GM19463 (cell line): ENCODE data around the gene APOF.
"Not testable (repeated sequence)": the region's sequence is repeated elsewhere in the genome, so short reads cannot be mapped to it uniquely, and the experiment has no call there.

ENCODE experiments used
- ATAC-seq: cut with Tn5 transposase; IDR thresholded peaks from one replicate; pipeline ENCODE4 v1.9.1; 2021; ENCODE audit warnings: mild to moderate bottlenecking, moderate library complexity; ENCODE audit not compliant: unreplicated experiment

Gene APOF

DNA sequence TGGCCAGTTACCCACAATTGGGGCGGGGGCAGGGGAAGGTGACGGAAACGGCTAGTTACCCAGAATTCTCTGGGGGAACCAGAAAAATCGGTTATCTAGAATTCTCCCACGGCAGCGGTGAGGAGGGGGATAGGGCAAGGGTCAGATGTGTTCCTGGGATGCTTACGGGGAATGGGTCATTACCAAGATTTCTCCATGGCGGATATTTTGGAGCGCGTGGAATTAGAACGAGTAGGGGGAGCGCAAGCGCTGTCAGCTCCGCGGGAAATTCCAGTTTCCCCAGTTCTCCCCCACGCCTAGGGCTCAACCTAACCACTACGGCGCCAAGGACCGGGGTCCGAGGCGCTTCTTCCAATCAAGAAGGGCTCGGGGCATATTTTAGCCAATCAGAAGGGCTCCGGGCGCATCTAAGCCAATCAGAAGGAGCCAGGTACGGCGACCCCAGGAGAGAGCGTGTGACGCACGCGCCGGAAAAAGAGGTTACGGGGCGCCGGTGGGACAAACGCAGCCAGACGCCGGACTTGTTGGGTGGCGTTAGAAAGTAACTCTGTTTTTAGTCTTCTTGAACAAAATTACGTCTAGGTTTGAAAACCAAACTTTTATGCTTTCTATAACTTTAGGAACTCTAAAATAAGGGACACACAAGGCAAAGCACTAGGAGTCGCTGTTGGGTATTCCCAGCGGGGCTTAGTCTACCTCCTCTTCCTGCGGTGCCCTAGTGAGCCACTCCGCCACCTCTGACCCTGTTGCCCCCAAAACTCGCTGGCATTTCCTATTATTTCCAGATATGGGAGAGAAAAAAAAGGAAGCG is 28.8 kb downstream of the APOF start, which contains the start of gene PAN2:
TSS of gene PAN2 (minus strand) at position 322 of the 811 bp plus-strand sequence. CDS start 906 bp downstream, outside the sequence.
- peak; percentile 95 for ATAC-seq

- no peak for ATAC-seq
Measured at GRCh38 chr12:56333197-56333678, 29.4 kb downstream of the APOF start.

DNA sequence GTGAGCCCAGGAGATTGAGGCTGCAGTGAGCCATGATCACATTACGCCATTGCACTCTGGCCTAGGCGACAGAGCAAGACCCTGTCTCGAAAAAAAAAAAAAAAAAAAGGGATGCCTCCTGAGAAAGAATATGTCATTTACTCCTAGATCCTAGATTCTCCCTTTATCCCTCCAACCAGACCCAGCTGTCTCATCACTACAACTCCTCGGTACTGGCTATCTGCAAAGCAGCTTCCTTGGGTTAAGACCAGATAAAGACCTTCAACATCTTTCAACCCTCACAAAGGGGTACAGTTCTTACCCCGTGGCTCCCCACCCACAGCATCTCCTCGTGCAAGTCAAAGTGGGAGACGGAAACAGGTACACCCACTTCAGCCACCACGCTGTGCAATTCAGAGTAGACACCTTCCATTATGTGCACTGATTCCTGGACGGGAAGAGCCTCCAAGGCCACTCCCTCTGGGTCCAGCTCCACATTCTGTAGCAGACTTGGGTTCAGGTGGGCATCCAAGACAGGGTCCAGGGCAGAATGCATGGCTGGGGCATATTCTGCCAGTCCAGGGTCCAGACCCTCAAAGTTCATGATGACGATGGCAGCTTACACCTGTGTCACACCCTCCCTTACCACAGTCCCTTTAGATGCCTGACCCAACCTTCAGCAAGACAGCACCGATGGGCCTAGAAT is 30.0 kb downstream of the APOF start:
- ATAC-seq = no peak

DNA sequence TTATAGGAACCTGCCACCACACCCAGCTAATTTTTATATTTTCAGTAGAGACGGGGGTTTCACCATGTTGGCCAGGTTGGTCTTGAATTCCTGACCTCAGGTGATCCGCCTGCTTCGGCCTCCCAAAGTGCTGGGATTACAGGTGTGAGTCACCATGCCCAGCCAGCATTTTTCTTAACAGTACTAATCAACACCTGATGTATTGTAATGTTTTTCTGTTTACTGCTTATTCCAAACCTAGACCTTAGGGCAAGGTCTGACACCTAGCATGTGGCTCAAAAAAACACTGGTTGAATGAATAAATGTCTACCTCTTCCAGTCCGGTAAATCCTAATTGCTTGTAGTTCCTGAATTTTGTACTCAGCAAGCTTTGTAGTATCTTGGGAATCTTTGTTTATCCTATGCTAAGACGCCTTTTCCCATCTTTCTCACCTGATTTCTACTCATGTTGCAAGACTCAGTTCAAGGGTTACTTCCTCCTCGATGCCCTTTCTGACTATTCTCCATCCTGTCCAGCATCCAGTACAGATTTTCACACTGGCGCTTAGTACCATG is 31.6 kb downstream of the APOF start:
- no peak for ATAC-seq

- no peak for ATAC-seq
Measured at GRCh38 chr12:56326533-56326932, 36.1 kb downstream of the APOF start.

GRCh38 chr12:56326126-56326525 is 36.5 kb downstream of the APOF start:
- no peak for ATAC-seq

DNA sequence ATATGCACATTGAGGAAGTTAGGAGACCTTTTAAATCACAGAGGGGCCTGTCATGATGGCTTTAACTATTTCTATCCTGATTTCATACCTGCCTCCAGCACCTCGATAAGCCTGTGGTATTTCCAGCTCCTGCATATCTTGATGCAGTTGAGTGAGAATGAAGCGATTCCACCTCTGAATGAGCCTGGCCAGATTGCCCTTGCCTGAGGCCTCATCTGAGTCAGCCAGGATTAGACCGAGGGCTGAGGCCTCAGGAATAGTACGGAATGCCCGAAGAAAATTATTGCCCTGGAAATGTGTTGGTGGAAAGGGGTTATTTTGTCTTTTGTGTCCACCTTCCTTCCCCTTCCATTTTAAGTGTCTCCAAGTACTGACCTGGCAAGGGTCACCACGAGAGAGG is 38.5 kb downstream of the APOF start:
- ATAC-seq = no peak

DNA sequence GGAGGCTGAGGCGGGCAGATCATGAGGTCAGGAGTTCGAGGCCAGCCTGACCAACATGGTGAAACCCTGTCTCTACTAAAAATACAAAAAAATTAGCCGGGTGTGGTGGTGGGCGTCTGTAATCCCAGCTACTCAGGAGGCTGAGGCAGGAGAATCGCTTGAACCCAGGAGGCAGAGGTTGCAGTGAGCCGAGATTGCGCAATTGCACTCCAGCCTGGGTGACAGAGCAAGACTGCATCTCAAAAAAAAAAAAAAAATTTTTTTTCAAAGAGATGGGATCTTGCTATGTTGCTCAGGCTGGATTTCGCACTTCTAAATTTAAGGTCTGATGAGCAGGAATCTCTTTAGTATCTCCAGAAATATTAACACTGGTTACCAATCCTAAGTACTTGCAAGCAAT is 41.0 kb downstream of the APOF start:
- not testable (repeated sequence) for ATAC-seq

DNA sequence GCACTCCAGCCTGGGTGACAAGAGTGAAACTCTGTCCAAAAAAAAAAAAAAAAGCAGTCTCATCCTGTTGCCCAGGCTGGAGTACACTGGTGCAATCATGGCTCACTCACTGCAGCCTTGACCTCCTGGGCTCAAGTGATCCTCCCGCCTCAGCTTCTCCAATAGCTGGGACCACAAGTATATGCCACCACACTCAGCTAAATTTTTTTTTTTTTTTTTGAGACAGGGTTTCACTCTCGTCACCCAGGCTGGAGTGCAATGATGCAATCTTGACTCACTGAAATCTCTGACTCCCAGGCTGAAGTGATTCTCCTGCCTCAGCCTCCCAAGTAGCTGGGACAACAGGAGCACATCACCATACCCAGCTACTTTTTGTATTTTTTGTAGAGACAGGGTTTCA is 41.6 kb downstream of the APOF start:
- no peak for ATAC-seq

GRCh38 chr12:56317675-56318074 is 45.0 kb downstream of the APOF start:
- ATAC-seq = no peak

DNA sequence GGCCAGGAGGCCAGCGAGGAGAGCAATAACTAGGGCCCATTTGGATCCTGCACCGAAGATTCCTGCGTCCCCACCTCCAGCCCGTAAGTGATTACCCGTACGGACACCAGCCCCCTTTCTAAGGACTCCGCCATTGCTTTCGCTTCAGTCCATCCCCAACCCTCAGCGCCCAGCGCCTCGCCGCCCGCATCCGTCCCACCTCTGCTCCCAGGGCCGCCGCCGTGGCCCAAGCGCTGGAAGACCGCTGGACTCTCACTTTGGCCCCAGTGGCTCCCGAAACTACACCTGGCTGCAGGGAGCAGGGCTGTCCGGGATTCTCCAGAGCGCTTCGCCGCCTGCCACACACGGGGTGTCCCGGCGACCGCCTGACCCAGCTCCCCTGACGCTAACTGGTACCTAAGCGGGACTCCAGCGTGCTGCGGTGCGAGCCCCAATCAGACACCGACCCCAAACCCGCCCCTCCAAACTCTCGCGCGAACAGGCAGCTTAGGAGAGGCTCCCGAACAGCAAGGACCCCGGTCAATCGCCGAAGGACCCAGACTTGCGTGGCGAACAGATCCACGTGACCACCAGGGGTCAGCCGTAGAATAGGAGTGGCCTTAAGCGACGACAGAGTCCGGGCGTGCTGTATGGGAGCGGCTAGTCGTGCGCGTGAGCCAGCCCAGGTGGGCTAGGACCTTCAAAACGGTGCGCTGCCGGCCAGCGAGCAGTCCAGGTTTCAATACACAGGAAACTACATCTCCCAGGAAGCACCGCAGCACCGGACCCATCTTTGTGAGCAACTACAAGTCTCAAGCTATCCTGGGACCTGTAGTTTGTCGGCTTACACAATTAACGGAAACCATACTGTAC is 46.8 kb downstream of the APOF start, which contains the start of gene CNPY2:
TSS of gene CNPY2 (minus strand) at position 367 of the 852 bp plus-strand sequence. CDS start 771 bp downstream, outside the sequence.
- peak; percentile 91 for ATAC-seq

DNA sequence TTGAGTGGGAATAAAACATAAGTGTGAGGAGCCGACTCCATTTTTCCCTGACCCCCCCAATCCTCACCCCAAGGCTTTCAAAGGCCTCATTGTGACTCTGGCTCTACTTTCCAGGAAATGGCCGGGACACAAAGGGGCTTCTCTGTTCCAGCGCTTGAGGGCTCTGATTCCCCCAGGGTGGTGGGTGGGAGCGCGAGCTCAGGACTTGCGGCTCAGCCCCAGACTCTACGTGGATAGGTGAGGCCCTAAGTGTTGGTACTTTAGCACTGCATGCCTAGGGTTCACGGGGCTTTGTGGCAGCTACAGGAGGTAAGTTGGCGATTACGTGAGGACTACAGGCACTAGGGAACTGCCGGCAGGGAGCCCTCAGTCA is 47.4 kb downstream of the APOF start:
- ATAC-seq = no peak

- no peak for ATAC-seq
Measured at GRCh38 chr12:56311003-56311402, 51.7 kb downstream of the APOF start.
